Articular chondrocyte of knee joint (primary cell): ENCODE results near the gene ZBTB11. TPM values are rescaled to one million over a fixed set of nuclear protein-coding genes. Genes with fewer than 3 reads are reported as not detected.

ENCODE experiments used
- small RNA-seq: library from RNA; depleted of rRNA; stranded (forward); fragments of <200 nt; gene quantifications from one replicate; pipeline ENCODE3, GENCODE V24; 2012
- total RNA-seq: library from RNA; depleted of rRNA; stranded (reverse); fragments of >200 nt; gene quantifications from 2 replicates; pipeline ENCODE4 v1.2.3, GENCODE V29; 2012

Gene ZBTB11, protein sequence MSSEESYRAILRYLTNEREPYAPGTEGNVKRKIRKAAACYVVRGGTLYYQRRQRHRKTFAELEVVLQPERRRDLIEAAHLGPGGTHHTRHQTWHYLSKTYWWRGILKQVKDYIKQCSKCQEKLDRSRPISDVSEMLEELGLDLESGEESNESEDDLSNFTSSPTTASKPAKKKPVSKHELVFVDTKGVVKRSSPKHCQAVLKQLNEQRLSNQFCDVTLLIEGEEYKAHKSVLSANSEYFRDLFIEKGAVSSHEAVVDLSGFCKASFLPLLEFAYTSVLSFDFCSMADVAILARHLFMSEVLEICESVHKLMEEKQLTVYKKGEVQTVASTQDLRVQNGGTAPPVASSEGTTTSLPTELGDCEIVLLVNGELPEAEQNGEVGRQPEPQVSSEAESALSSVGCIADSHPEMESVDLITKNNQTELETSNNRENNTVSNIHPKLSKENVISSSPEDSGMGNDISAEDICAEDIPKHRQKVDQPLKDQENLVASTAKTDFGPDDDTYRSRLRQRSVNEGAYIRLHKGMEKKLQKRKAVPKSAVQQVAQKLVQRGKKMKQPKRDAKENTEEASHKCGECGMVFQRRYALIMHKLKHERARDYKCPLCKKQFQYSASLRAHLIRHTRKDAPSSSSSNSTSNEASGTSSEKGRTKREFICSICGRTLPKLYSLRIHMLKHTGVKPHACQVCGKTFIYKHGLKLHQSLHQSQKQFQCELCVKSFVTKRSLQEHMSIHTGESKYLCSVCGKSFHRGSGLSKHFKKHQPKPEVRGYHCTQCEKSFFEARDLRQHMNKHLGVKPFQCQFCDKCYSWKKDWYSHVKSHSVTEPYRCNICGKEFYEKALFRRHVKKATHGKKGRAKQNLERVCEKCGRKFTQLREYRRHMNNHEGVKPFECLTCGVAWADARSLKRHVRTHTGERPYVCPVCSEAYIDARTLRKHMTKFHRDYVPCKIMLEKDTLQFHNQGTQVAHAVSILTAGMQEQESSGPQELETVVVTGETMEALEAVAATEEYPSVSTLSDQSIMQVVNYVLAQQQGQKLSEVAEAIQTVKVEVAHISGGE
- 27.8 and 29.6 TPM in 2 replicates for total RNA-seq

DNA sequence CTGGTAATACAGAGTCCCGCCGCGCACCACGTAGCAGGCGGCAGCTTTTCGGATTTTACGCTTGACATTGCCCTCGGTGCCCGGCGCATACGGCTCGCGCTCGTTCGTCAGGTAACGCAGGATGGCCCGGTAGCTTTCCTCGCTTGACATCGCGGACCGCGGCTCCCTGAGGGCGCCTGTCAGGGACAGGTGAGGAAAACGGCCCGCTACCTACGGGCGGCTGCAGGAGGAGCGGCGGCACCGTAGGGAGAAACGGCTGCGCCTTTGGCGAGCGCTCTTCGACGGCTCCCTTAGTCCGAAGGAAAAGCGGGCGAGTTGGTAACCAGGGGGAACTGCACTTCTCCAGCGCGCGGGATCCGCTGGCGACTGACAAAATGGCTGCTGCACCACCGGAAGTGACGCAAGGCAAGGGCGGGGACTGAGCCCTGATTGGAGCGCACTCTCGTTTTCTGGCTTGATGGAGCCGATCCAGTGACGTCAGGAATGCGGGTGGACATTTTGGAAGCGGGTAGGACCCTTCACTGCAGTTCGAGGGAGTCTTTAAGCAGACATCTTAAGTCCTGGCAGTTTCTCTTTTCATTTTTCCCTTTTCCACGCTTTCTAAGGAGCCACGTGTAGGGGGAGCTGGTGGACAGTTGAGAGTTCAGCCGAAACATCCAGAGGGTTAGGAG lies at the start of gene ZBTB11:
ZBTB11 (minus strand) TSS at position 368 of the 671 bp plus-strand sequence; CDS start at position 150, 218 bp downstream.

DNA sequence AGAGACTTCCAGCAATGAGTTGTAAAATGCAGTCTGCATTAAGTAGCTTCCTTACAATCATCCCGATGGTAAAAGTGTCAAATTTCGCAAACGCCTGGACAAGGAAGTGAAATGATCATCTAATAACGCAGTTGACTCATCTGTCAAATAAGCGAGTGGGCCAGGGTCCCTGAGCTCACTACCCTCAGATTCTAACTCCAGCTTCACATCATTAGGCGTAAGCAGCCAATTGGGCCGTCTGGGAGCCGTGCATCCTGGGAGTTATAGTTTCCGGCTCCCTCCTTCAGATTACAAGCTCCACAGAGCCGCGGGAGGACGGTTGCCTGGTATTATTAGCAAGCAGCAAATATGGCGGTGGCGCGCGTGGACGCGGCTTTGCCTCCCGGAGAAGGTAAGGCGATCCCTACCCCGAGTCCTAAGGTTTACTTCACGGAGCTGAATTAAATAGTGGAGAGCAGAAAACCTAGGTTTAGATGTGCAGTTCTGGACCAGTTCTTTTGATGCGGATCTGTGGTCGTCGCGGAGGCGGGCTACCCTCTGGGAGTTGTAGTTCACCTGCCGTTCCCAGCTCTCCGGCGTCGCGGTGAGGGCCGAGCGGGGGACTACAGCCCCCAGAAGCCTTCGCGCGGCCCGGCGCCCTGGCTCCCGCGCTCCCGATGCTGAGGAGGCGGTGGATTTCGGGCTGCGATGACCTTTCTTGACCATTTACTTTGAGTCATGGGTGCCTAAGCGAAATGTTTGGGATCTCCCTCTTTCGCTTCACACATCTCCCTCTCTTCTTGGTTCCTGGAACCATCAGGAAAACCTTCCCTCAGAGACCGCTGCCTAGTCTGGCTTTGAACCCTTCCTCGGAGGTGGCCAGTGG lies 47.6 kb upstream of the ZBTB11 start, which contains the start of gene CEP97:
CEP97 (plus strand) TSS at position 286 of the 865 bp plus-strand sequence; CDS start at position 349, 63 bp downstream.

Small RNA genes within 50 kb of the gene (small RNA-seq; reads per million reads assigned to genes)
- not detected for gene RF00019
- not detected for gene RNU6-1256P
- gene RNY1P12: not detected

Other genes starting within 250 kb of the ZBTB11 start
- 15.4 and 19.7 TPM in 2 replicates for gene SENP7, start 163.9 kb downstream of the ZBTB11 start, total RNA-seq
- 29.9 and 32.4 TPM in 2 replicates for gene TRMT10C, start 115.3 kb downstream of the ZBTB11 start, total RNA-seq
- 145 and 159 TPM in 2 replicates for gene PCNP, start 103.0 kb downstream of the ZBTB11 start, total RNA-seq
- 1,881 and 1,932 TPM in 2 replicates for gene RPL24, start 9.6 kb upstream of the ZBTB11 start, total RNA-seq
- 15.9 and 24.2 TPM in 2 replicates for gene CEP97, start 47.5 kb upstream of the ZBTB11 start, total RNA-seq
- gene NXPE3, start 102.1 kb upstream of the ZBTB11 start, total RNA-seq: 15.2 and 17.1 TPM in 2 replicates
- 46.9 and 127 TPM in 2 replicates for gene NFKBIZ, start 172.4 kb upstream of the ZBTB11 start, total RNA-seq